Breast epithelium (tissue), 4 donors: ENCODE results near the gene NOTCH3. TPM values are rescaled to one million over a fixed set of nuclear protein-coding genes. Genes with fewer than 3 reads are reported as not detected.

ENCODE experiments used
- DNase-seq, 2 donors: peaks; one replicate each; pipeline ENCODE4 v3.0.0-alpha.2; 2019; ENCODE audit warnings: low spot score in 2 of 2
- H3K27ac ChIP-seq, 2 donors: fragments of 200-600 bp; sonication (generic) in 1 of 2; one replicate each; pipeline ENCODE4 v1.5.1; 2016 to 2019; ENCODE audit warnings: mild to moderate bottlenecking in 1 of 2
- H3K27me3 ChIP-seq, 2 donors: fragments of 200-600 bp; sonication (generic) in 1 of 2; one replicate each; pipeline versions ENCODE4 v1.5.1 to v1.6.0; 2017 to 2019; ENCODE audit warnings: control low read depth in 1 of 2, mild to moderate bottlenecking in 1 of 2
- H3K36me3 ChIP-seq: fragments of 200-600 bp; one replicate; pipeline ENCODE4 v1.5.1; 2019
- H3K4me1 ChIP-seq, 2 donors: fragments of 200-600 bp; sonication (generic); one replicate each; pipeline ENCODE4 v1.5.1; 2016 to 2019; ENCODE audit warnings: control low read depth in 1 of 2
- H3K4me3 ChIP-seq, 3 donors: fragments of 200-600 bp; sonication (generic); 1 replicate in 2 of 3; 2 replicates in 1 of 3; pipeline ENCODE4 v1.5.1; 2016 to 2019; ENCODE audit warnings: mild to moderate bottlenecking in 3 of 3, moderate library complexity in 2 of 3
- H3K9me3 ChIP-seq, 2 donors: fragments of 200-600 bp; sonication (generic) in 1 of 2; one replicate each; pipeline ENCODE4 v1.5.1; 2016 to 2019; ENCODE audit warnings: control low read depth in 1 of 2
- POLR2A ChIP-seq: fragments of 450-650 bp; IDR thresholded peaks from one replicate; pipeline ENCODE4 v1.6.1; 2016; ENCODE audit warnings: antibody characterized with exemption, mild to moderate bottlenecking, moderate library complexity
- POLR2AphosphoS5 ChIP-seq, 3 donors: sonication (generic); formaldehyde crosslinking; IDR thresholded peaks; one replicate each; pipeline ENCODE4 v1.6.1; 2017; ENCODE audit warnings: antibody characterized with exemption in 3 of 3
- intact Hi-C: fragments of 100-400 bp; cut with DNase I; formaldehyde crosslinking; loops from one replicate; pipeline ENCODE4 v1.15.1; 2023; ENCODE audit warnings: low total_unique reads
- total RNA-seq, 3 donors: library from RNA; depleted of rRNA; stranded (reverse); fragments of >200 nt; gene quantifications; one replicate each; pipeline ENCODE4 v1.1.0, GENCODE V29; 2016
- TF ChIP-seq, protein P1 (sequence below), 3 donors: fragments of 450-650 bp; IDR thresholded peaks; one replicate each; pipeline ENCODE4 v1.5.1; 2016 to 2017; ENCODE audit warnings: antibody characterized with exemption in 3 of 3, mild to moderate bottlenecking in 3 of 3, moderate library complexity in 3 of 3

Gene NOTCH3
- total RNA-seq, 3 donors from 2014 or later: 22.0 to 36.4 (median 22.7) TPM

DNA sequence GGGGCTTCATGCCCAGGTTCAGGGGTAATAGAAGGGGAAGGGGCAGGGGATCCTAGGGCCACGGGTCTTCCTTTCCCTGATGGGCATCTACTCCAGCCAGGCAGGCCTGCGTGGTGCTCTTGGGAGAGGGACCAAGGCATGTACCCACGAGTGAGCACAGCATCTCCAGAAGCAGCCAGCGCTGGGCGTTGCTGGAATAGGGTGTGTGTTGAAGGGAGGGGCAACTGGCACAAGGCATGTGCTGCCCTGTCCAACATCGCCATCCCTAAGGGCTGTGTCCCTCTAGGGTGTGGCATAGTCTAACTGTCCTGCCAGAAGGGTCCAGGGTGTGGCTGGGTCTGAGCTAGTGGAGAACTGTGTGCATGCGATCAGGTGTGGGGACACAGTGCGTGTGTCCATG is 2.9 kb downstream of the NOTCH3 start:
- H3K4me3 ChIP-seq: peak overlapping the region in 1 of 3 donors; percentile 35
- H3K27me3 ChIP-seq: no peaks in the 10 kb centered on the region
- no peak for DNase-seq
- peak overlapping the region; percentile 45 to 95 for H3K27ac ChIP-seq
- intact Hi-C loops: no loop called here
- no peaks in the 10 kb centered on the region for H3K9me3 ChIP-seq
- TF ChIP-seq POLR2AphosphoS5 (IDR thresholded peaks at IDR 0.05): no peak
- TF ChIP-seq POLR2A: no peak
- TF ChIP-seq, protein P1, sequence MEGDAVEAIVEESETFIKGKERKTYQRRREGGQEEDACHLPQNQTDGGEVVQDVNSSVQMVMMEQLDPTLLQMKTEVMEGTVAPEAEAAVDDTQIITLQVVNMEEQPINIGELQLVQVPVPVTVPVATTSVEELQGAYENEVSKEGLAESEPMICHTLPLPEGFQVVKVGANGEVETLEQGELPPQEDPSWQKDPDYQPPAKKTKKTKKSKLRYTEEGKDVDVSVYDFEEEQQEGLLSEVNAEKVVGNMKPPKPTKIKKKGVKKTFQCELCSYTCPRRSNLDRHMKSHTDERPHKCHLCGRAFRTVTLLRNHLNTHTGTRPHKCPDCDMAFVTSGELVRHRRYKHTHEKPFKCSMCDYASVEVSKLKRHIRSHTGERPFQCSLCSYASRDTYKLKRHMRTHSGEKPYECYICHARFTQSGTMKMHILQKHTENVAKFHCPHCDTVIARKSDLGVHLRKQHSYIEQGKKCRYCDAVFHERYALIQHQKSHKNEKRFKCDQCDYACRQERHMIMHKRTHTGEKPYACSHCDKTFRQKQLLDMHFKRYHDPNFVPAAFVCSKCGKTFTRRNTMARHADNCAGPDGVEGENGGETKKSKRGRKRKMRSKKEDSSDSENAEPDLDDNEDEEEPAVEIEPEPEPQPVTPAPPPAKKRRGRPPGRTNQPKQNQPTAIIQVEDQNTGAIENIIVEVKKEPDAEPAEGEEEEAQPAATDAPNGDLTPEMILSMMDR (IDR thresholded peaks at IDR 0.05): no peak
- no peaks in the 10 kb centered on the region for H3K36me3 ChIP-seq
- H3K4me1 ChIP-seq: peaks cover 0 to 13% of the 10 kb centered on the region in 2 donors

GRCh38 chr19:15197275-15197941 is 3.4 kb downstream of the NOTCH3 start:
- Histone ChIP-seq H3K27ac (peak overlapping the region in 1 of 2 donors; percentile 95), H3K27me3 (no peaks in the 10 kb centered on the region), H3K9me3 (no peaks in the 10 kb centered on the region), H3K4me1 (peaks cover 0 to 13% of the 10 kb centered on the region in 2 donors), H3K36me3 (no peaks in the 10 kb centered on the region), H3K4me3 (peak overlapping the region in 1 of 3 donors; percentile 35)
- intact Hi-C loops: no loop called here
- no peak for DNase-seq
- TF ChIP-seq, protein P1 (IDR thresholded peaks at IDR 0.05): no peak
- TF ChIP-seq POLR2AphosphoS5 (IDR thresholded peaks at IDR 0.05): no peak
- no peak for TF ChIP-seq POLR2A

DNA sequence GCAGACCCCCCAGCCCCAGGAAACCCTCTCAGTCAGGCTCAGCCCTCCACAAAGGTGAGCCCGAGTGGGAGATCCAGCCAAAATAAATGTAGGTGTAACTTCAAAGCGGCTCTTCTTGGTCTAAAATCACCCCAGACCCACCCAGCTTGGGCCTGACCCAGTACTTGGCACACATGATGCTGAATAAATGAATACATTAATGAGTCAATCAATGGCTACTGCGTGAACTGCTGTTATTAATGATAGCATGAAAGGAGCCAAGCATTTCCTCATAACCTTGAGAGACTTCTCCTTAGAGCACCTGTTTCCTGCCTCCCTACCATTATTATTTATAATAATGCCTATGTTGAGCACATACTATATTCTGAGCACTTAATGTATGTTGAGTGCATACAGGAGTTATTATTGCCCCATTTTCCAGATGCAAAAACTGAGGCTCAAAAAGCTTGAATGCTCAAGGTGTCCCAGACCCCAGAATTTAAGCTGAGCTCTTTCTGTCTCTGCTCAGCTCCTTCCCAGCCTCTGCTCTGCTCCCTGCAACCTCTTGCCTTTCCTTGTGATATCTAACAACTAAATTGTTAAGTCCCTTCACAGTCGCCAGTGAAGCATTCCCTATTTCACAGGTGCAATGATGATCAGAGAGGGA is 4.3 kb downstream of the NOTCH3 start:
- peak overlapping the region in 2 of 3 donors; percentile 60 to 76 for H3K4me3 ChIP-seq
- TF ChIP-seq POLR2AphosphoS5 (IDR thresholded peaks at IDR 0.05) (no peak), POLR2A (no peak)
- TF ChIP-seq, protein P1 (IDR thresholded peaks at IDR 0.05): no peak

GRCh38 chr19:15195371-15196334 is 5.1 kb downstream of the NOTCH3 start:
- H3K27ac ChIP-seq: peak overlapping the region; percentile 95
- peaks cover 0 to 13% of the 10 kb centered on the region in 2 donors for H3K4me1 ChIP-seq
- intact Hi-C loops: no loop called here
- no peaks in the 10 kb centered on the region for H3K36me3 ChIP-seq
- no peaks in the 10 kb centered on the region for H3K27me3 ChIP-seq
- TF ChIP-seq, protein P1 (IDR thresholded peaks at IDR 0.05): no peak
- TF ChIP-seq POLR2A (no peak), POLR2AphosphoS5 (IDR thresholded peaks at IDR 0.05) (no peak)
- peak overlapping the region; percentile 32 to 76 (median 60) for H3K4me3 ChIP-seq
- H3K9me3 ChIP-seq: no peaks in the 10 kb centered on the region
- peak; percentile 80 to 94 for DNase-seq

More for the DNA sequence above, 4.3 kb downstream of the NOTCH3 start:
- DNase-seq: no peak
- Histone ChIP-seq H3K36me3 (no peaks in the 10 kb centered on the region), H3K4me1 (peaks cover 0 to 13% of the 10 kb centered on the region in 2 donors), H3K27ac (peak overlapping the region; percentile 95), H3K9me3 (no peaks in the 10 kb centered on the region), H3K27me3 (no peaks in the 10 kb centered on the region)
- intact Hi-C loops: no loop called here
